ENCODE data around the gene OGN.

DNA sequence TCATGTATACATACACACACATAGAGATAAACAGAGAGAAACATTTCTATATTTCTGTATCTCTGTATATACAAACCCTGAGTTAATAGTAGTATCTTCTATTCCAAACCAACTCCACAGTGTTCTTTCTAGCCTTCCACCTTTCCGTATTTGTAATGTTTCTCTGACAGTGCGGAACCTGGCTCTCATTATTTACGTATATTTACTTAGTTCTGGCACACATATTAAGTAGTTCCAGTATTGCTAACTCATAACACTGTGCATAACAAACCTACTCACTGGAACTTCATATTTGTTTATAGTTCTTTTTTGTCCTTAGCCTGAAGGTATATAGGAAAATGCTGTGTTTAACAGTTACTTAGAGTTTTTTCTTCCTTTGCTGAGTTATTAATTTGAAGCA, 6.5 kb downstream of the OGN start:
- TF ChIP-seq, protein P1, sequence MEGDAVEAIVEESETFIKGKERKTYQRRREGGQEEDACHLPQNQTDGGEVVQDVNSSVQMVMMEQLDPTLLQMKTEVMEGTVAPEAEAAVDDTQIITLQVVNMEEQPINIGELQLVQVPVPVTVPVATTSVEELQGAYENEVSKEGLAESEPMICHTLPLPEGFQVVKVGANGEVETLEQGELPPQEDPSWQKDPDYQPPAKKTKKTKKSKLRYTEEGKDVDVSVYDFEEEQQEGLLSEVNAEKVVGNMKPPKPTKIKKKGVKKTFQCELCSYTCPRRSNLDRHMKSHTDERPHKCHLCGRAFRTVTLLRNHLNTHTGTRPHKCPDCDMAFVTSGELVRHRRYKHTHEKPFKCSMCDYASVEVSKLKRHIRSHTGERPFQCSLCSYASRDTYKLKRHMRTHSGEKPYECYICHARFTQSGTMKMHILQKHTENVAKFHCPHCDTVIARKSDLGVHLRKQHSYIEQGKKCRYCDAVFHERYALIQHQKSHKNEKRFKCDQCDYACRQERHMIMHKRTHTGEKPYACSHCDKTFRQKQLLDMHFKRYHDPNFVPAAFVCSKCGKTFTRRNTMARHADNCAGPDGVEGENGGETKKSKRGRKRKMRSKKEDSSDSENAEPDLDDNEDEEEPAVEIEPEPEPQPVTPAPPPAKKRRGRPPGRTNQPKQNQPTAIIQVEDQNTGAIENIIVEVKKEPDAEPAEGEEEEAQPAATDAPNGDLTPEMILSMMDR (conservative IDR thresholded peaks at IDR 0.05; ENCODE audit: low read length) = no peak
- TF ChIP-seq EZH2phosphoT487 (IDR thresholded peaks at IDR 0.05; ENCODE audit: borderline replicate concordance, low read depth, low read length) = no peak
